ENCODE results near the gene COPS6.

Gene COPS6

GRCh38 chr7:100085515-100085914 lies 3.3 kb upstream of the COPS6 start:
- CTCF ChIA-PET: interaction anchor here (1.0 to 2.3 kb wide), 2 partner anchors 15 to 45 kb away, joined by 3 to 6 read pairs; no protein-coding TSS in a partner anchor
- POLR2A ChIA-PET: no interaction called here
- DNase-seq (ENCODE audit: extremely low spot score): no peak
- no peak for TF ChIP-seq CTCF (IDR thresholded peaks at IDR 0.05; ENCODE audit: control extremely low read depth, extremely low read depth, low read depth, missing control alignments)

DNA sequence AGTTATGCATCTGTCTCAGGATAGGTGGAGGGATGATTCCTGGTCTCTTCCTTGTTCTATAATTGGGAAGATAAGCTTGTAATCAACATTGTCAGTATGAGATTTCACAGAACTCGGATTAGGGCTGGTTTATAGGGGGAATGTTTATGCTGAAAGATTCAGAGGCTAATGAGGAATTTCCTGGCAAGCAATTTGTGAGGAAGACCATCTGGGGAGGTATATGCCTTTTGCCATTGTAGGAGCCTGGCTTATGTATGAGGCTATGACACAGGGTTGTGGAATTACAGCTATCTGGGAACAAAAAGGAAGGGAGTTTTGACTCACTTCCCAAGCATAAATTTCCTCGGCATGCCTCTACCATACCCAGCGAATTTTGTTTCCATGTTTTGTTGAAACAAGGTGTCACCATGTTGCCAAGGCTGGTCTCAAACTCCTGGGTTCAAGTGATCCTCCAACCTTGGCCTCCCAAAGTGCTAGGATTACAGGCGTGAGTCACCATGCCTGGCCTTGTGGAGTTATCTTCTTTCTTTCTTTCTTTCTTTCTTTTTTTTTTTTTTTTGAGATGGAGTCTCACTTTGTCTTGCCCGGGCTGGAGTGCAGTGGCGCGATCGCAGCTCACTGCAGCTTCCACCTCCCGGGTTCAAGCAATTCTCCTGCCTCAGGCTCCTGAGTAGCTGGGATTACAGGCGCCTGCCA lies 1.6 kb upstream of the COPS6 start:
- ChIA-PET CTCF (interaction anchor here (1.3 to 2.2 kb wide), 2 partner anchors 14 to 46 kb away, joined by 4 to 6 read pairs; partner anchors contain the start of genes AP4M1 and MCM7), POLR2A (no interaction called here)
- no peak for TF ChIP-seq CTCF (IDR thresholded peaks at IDR 0.05; ENCODE audit: control extremely low read depth, extremely low read depth, low read depth, missing control alignments)
- no peak for DNase-seq (ENCODE audit: extremely low spot score)

- POLR2A ChIA-PET: no interaction called here
- CTCF ChIA-PET: interaction anchor here (0.8 to 2.2 kb wide), 4 partner anchors 9 to 109 kb away, joined by 3 to 6 read pairs (median 4); partner anchors contain the start of genes AP4M1 and MCM7
- DNase-seq (ENCODE audit: extremely low spot score): no peak
- no peak for TF ChIP-seq CTCF (IDR thresholded peaks at IDR 0.05; ENCODE audit: control extremely low read depth, extremely low read depth, low read depth, missing control alignments)
Measured at GRCh38 chr7:100088095-100088620, 611 bp upstream of the COPS6 start.

DNA sequence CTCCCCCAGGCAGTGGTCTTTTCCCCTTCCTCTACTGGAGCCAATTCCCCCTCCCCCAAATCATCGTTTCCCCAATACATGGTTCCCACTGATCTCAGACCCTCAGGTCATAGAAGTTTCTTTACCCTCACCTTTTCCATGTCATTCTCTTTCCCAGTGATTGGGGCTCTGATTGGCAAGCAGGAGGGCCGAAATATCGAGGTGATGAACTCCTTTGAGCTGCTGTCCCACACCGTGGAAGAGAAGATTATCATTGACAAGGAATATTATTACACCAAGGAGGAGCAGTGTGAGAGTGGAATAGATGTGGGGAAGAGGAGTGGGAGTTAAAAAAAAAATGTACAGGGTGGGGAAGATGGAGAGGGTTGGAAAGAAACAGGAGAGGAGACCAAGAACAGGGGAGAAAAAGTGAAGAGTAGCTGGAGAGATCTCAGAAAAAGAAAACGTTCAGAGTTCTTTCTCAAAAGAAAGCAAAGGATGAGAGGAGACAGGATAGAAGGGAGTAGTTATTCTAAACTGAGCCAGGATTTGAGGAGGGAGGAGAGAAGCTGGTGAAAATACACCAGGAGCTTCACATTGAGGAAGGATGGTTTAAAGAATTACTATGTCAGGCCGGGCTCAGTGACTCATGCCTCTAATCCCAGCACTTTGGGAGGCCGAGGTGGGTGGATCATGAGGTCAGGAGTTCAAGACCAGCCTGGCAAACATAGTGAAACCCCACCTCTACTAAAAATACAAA lies 858 bp downstream of the COPS6 start:
- CTCF ChIA-PET: interaction anchor here (0.8 to 1.2 kb wide), 2 partner anchors 110 to 128 kb away, joined by 3 read pairs; no protein-coding TSS in a partner anchor
- POLR2A ChIA-PET: interaction anchor here (1.3 kb wide), 1 partner anchor 12 kb away, joined by 3 read pairs; the partner anchor contains the start of gene AP4M1
- TF ChIP-seq CTCF (IDR thresholded peaks at IDR 0.05; ENCODE audit: control extremely low read depth, extremely low read depth, low read depth, missing control alignments): no peak
- DNase-seq (ENCODE audit: extremely low spot score): no peak

GRCh38 chr7:100090527-100091410 lies 2.0 kb downstream of the COPS6 start:
- DNase-seq (ENCODE audit: extremely low spot score): no peak
- ChIA-PET POLR2A (interaction anchor here (1.3 kb wide), 2 partner anchors 8 to 11 kb away, joined by 3 to 4 read pairs; partner anchors contain the start of gene AP4M1), CTCF (interaction anchor here (1.0 kb wide), 1 partner anchor 96 kb away, joined by 3 read pairs; no protein-coding TSS in a partner anchor)
- no peak for TF ChIP-seq CTCF (IDR thresholded peaks at IDR 0.05; ENCODE audit: control extremely low read depth, extremely low read depth, low read depth, missing control alignments)

All from GM10248 (cell line).